Bone marrow (tissue), 2 donors: ENCODE measurements around the gene VWCE.
"Not testable (repeated sequence)": the region's sequence is repeated elsewhere in the genome, so short reads cannot be mapped to it uniquely, and the experiment has no call there.

Source experiments
- DNase-seq, 2 donors: peaks; one replicate each; lab custom pipeline; 2025; lab: John Stamatoyannopoulos, UW

VWCE gene

GRCh38 chr11:61252332-61252731, 42.8 kb downstream of the VWCE start:
- DNase-seq, result not testable (repeated sequence)

DNA sequence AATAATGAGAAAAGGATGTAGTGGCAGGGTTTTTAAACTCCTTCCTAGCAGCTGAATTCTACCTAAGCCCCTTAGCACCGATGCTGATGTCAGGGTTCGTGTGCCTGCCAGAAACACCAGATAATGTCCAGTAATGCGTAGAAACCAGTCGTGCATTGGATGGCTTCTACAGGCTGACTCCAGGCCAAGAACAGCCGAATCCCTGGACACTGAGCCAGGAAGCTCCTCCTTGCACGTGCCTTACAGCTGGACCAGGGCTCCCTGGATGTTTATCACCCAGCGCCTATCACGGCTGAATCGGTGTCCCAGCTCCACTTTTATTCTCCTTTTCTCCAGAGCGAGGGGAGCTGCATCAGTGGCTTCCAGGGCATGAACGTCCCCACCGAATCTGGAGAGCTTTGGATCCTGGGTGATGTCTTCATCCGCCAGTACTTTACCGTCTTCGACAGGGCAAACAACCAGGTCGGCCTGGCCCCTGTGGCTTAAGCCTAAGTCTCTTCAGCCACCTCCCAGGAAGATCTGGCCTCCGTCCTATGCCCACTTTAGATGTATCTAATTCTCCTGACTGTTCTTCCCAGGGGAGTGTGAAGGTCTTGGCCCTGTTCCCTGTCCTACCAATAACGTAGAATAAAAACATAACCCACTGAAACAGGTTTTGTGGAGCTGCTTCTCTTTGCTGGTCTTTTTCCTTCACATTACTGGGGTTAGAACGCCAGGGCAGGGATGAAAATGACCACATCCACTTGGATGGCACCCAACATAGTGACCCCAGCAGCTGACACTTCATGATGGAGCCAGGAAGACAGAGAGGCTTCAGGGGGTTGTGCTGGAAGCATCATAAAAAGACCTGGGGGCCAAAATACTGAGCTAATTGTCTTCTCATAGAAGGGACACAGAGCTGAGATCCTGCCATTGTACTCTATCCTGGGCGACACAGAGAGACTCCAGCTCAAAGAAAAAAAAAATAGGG, 44.0 kb downstream of the VWCE start:
- DNase-seq, result not testable (repeated sequence)

GRCh38 chr11:61249201-61249600, 45.9 kb downstream of the VWCE start:
- not testable (repeated sequence) for DNase-seq

DNA sequence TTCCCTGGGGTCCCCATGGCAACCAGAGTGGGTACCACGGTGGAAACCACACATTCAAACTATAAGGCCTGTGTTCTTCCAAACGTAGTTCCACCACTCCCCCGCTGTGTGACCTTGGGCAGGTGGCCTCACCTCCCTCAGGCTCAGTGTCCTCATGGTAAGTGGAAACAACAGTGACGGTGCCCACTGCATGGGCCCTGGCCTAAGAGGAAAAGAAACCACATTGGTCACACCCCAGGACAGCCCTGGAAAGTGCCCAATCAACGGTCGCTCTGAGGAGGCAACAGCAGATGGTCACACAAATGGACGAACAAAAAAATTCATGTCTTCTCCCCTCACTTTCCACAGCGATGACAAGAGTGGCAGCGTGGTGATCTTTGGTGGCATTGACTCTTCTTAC, 47.0 kb downstream of the VWCE start:
- DNase-seq, result not testable (repeated sequence)

DNA sequence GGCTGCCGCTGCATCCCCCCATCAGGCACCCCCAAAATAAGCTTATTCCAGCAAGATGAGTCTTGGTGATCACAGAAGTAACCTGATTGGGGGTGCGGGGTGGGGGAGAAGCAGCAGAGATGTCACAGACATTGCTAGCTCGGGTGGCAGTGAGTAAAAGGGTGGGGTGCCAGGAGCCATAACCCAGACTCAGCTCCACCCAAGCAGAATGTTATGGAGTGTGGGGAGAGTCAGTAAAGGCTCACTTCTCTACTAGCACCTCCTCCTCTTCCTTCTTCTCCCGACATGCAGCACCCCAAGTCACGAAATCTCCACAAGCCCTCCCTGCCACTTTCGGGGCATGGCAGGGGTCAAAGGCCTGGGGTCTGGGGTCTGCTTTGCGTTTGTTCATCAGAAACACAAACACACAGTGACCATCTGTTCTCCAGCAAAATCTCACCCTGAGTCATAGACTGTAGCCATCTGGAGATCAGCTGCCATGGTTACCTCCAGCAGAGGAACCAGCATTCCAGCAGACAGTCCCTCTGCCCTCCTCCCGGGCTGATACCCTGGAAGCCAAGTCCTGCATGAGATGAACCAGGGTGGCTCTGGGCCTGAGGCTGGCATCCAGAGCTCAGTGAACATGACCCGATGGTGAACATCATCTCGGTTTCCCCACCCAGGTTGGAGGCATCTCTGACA, 49.7 kb downstream of the VWCE start:
- DNase-seq, result not testable (repeated sequence)

DNA sequence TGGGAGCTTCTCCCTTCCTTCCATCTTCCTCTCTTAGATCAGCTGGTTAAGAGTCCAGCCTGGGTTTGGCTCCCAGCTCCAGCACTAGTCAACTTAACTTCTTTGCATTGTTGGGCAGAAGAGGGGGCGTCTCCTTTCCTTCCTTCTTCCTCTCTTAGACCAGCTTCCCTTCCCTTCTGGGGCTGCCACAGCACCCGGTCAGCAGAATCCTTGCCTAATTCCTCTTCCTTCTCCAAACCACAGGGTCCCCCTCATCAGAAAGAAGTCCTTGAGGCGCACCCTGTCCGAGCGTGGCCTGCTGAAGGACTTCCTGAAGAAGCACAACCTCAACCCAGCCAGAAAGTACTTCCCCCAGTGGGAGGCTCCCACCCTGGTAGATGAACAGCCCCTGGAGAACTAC, 53.6 kb downstream of the VWCE start:
- DNase-seq, result not testable (repeated sequence)

DNA sequence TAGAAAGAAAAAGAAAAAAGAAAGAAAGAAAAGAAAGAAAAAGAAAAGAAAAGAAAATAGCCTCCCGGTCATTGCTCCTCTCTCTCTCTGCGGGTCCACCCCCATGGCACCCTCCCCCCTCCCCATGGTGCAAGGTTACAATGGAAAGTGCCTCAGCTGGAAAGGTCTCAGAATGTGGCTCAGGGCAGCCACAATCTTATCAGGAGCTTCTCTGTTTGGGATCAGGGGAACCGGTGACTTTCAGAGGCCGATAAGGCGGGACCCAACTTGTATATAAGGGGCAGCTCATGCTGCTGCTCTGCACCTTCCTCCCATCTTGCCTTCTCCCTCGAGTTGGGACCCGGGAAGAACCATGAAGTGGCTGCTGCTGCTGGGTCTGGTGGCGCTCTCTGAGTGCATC, 54.2 kb downstream of the VWCE start, which contains the start of gene PGA5:
PGA5 (plus strand) TSS at position 301 of the 400 bp plus-strand sequence; CDS start at position 353, 52 bp downstream.
- not testable (repeated sequence) for DNase-seq

GRCh38 chr11:61240288-61240687, 54.8 kb downstream of the VWCE start:
- DNase-seq, result not testable (repeated sequence)

DNA sequence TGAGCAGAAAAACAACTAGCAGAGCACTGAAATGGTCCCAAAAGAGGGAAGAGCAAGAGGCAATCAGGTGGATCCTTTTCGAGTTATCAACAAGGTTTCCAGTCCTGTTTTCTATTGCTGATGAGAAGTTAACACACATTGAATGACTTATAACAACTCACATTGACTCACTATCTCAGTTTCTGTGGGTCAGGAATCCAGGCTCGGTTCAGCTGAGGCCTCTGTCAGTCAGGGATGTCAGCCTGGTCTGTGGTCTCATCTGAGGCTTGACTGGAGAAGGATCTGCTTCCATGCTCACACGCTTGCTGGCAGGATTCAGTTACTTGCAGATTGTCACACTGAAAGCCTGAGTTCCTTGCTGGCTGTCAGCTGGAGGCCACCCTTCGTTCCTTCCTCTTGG, 58.0 kb downstream of the VWCE start:
- not testable (repeated sequence) for DNase-seq

DNA sequence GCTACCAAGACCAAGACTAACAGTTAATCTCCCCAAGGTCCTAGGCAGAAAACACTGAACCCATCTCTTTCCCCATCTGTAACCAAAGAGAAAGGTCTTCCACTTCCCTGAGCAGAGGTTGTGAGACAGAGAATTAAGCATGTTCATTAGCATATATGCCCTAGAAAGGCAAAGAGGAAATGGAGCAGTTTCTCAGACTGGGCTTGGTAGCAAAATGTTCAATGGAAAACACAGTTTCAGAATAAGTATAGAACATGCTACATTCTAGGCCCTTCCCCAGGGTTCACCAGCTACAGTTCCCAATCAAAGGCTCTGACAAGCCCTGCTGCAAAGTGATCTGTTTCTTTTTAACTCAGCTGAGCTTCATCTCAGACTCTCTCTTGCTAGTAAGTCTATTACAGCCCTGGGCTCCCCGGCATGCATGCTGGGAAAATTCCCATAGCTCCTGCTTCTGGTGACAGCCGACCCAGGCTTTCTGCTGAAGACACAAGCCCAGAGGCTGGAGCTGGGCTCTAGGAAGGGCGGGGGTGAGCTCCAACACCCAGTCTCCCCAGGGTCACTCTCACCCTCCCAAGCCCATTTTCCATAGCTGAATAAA, 62.5 kb downstream of the VWCE start:
- not testable (repeated sequence) for DNase-seq

- DNase-seq, result not testable (repeated sequence)
Measured at GRCh38 chr11:61231585-61231984, 63.5 kb downstream of the VWCE start.

GRCh38 chr11:61231033-61231432, 64.1 kb downstream of the VWCE start:
- DNase-seq, result not testable (repeated sequence)

DNA sequence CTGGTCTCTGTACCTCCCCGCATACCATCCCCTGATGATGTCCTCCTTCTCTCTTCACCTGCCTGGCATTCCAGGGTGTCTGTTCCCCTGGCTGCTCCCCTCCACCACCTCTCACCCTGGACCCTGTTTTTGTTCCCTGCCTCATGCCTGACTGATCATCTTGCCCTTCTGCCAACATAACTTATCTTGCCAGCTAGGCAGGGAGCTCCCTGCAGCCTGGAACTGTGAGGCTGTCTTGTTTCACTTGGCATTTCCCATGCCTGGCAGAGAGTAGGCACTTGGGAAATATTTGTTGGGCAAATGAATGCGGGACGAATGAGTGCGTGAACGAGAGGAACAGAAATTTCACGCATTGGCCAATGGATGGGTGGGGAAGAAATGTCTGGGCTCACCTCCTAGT, 65.7 kb downstream of the VWCE start:
- DNase-seq, result not testable (repeated sequence)

- DNase-seq, result not testable (repeated sequence)
Measured at GRCh38 chr11:61226457-61227137, 68.5 kb downstream of the VWCE start.

DNA sequence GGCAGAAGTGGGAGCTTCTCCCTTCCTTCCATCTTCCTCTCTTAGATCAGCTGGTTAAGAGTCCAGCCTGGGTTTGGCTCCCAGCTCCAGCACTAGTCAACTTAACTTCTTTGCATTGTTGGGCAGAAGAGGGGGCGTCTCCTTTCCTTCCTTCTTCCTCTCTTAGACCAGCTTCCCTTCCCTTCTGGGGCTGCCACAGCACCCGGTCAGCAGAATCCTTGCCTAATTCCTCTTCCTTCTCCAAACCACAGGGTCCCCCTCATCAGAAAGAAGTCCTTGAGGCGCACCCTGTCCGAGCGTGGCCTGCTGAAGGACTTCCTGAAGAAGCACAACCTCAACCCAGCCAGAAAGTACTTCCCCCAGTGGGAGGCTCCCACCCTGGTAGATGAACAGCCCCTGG, 72.4 kb downstream of the VWCE start:
- not testable (repeated sequence) for DNase-seq

- DNase-seq, result not testable (repeated sequence)
Measured at GRCh38 chr11:61222047-61222446, 73.1 kb downstream of the VWCE start, which contains the start of gene PGA4. PGA4 (plus strand) TSS chr11:61222347; CDS start chr11:61222401, 54 bp downstream.

GRCh38 chr11:61219016-61219415, 76.1 kb downstream of the VWCE start:
- DNase-seq, result not testable (repeated sequence)

- not testable (repeated sequence) for DNase-seq
Measured at GRCh38 chr11:61218306-61218705, 76.8 kb downstream of the VWCE start.

DNA sequence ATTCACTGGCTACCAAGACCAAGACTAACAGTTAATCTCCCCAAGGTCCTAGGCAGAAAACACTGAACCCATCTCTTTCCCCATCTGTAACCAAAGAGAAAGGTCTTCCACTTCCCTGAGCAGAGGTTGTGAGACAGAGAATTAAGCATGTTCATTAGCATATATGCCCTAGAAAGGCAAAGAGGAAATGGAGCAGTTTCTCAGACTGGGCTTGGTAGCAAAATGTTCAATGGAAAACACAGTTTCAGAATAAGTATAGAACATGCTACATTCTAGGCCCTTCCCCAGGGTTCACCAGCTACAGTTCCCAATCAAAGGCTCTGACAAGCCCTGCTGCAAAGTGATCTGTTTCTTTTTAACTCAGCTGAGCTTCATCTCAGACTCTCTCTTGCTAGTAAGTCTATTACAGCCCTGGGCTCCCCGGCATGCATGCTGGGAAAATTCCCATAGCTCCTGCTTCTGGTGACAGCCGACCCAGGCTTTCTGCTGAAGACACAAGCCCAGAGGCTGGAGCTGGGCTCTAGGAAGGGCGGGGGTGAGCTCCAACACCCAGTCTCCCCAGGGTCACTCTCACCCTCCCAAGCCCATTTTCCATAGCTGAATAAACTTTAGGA, 81.3 kb downstream of the VWCE start:
- DNase-seq, result not testable (repeated sequence)

DNA sequence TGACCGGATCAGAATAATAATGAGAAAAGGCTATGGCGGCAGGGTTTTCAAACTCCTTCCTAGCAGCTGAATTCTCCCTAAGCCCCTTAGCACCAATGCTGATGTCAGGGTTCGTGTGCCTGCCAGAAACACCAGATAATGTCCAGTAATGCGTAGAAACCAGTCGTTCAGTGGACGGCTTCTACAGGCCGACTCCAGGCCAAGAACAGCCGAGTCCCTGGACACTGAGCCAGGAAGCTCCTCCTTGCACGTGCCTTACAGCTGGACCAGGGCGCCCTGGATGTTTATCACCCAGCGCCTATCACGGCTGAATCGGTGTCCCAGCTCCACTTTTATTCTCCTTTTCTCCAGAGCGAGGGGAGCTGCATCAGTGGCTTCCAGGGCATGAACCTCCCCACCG, 82.9 kb downstream of the VWCE start:
- not testable (repeated sequence) for DNase-seq

- not testable (repeated sequence) for DNase-seq
Measured at GRCh38 chr11:61211327-61211952, 83.7 kb downstream of the VWCE start.
